ENCODE results near the gene PCSK5. TPM values are rescaled to one million over a fixed set of nuclear protein-coding genes. Genes with fewer than 3 reads are reported as not detected.

PCSK5 gene
- total RNA-seq, 1 experiment from 2014 or later: 6.9 TPM

- Histone ChIP-seq H3K4me1 (ENCODE audit: control insufficient read depth in 1 of 2, insufficient read depth in 2 of 2, low read length in 2 of 2) (peaks cover 0 to 8% of the 10 kb centered on the region in 2 experiments; a peak in 2 of 4 replicates), H3K9me3 (ENCODE audit: control insufficient read depth in 1 of 2, insufficient read depth in 1 of 2, low read depth in 1 of 2, low read length in 2 of 2) (no peaks in the 10 kb centered on the region), H3K9ac (ENCODE audit: low read length) (no peak overlapping the region), H3K79me2 (ENCODE audit: insufficient read depth, low read length) (no peaks in the 10 kb centered on the region), H3K4me3 (replicated peaks in 1 of 2; ENCODE audit: low read depth in 1 of 2, low read length in 2 of 2) (no peak overlapping the region), H3K27me3 (ENCODE audit: insufficient read depth, low read length) (no peaks in the 10 kb centered on the region), H3K4me2 (ENCODE audit: low read length) (no peak overlapping the region), H4K20me1 (ENCODE audit: insufficient read depth) (no peaks in the 10 kb centered on the region), H3K36me3 (ENCODE audit: control insufficient read depth in 1 of 2, insufficient read depth in 2 of 2, low read length in 2 of 2) (no peaks in the 10 kb centered on the region), H2AFZ (ENCODE audit: low read depth, low read length, poor library complexity, severe bottlenecking) (no peak overlapping the region), H3K9me2 (ENCODE audit: insufficient read depth) (no peaks in the 10 kb centered on the region), H3K27ac (ENCODE audit: low read depth, low read length) (no peak overlapping the region)
- ChIA-PET POLR2A (no interaction called here), CTCF (no interaction called here), RAD21 (ENCODE audit: low non-redundant PET in 1 of 2, low total read pairs in 2 of 2, uncharacterized antibody in 2 of 2, unreplicated experiment in 2 of 2) (no interaction called here)
- DNase-seq (ENCODE audit: low read depth, low spot score) (no peak), ATAC-seq (no peak)
- TF ChIP-seq MAX (IDR thresholded peaks at IDR 0.05) (no peak), RAD21 (IDR thresholded peaks at IDR 0.05; ENCODE audit: low read depth) (no peak), ZBTB33 (IDR thresholded peaks at IDR 0.05; ENCODE audit: extremely low read depth, insufficient replicate concordance, low read length) (no peak), ZNF274 (IDR thresholded peaks at IDR 0.05; ENCODE audit: low read depth, low read length) (no peak), CTCF (IDR thresholded peaks at IDR 0.05 in 2 of 3, conservative IDR thresholded peaks at IDR 0.05 in 1 of 3; ENCODE audit: borderline replicate concordance in 1 of 3, insufficient read depth in 1 of 3, low read depth in 2 of 3, low read length in 2 of 3) (no peak), REST (IDR thresholded peaks at IDR 0.05; ENCODE audit: low read depth) (no peak), POLR2AphosphoS5 (IDR thresholded peaks at IDR 0.05; ENCODE audit: low read depth, low read length) (no peak)
- intact Hi-C loops (cut with micrococcal nuclease): no loop called here
- no TSS peak for BruUV-seq (replicated peaks)
Observed at GRCh38 chr9:76115982-76116646, 225.6 kb downstream of the PCSK5 start.
